Measurements from ENCODE around the gene PTPRM.

The PTPRM gene

GRCh38 chr18:8328126-8328525, 761.0 kb downstream of the PTPRM start:
- no peak for TF ChIP-seq ISL1 (CRISPR knock-in tag; IDR thresholded peaks at IDR 0.05)
- TF ChIP-seq ZFP3 (CRISPR knock-in tag; IDR thresholded peaks at IDR 0.05): no peak
- no peak for TF ChIP-seq ZNF565 (CRISPR knock-in tag; conservative IDR thresholded peaks at IDR 0.05; ENCODE audit: low read depth)
- no peak for TF ChIP-seq PATZ1 (CRISPR knock-in tag; IDR thresholded peaks at IDR 0.05; ENCODE audit: borderline replicate concordance)
- no peak for TF ChIP-seq OSR1 (CRISPR knock-in tag; IDR thresholded peaks at IDR 0.05)
- TF ChIP-seq CSRNP3 (CRISPR knock-in tag; IDR thresholded peaks at IDR 0.05): no peak
- TF ChIP-seq GLIS3 (CRISPR knock-in tag; IDR thresholded peaks at IDR 0.05): no peak
- TF ChIP-seq ARNTL (CRISPR knock-in tag; IDR thresholded peaks at IDR 0.05; ENCODE audit: borderline replicate concordance, low read depth): no peak
- no peak for TF ChIP-seq ESRRG (CRISPR knock-in tag; IDR thresholded peaks at IDR 0.05)
- TF ChIP-seq TSHZ2 (CRISPR knock-in tag; IDR thresholded peaks at IDR 0.05): no peak
- no peak for TF ChIP-seq ZFP30 (CRISPR knock-in tag; IDR thresholded peaks at IDR 0.05)
- TF ChIP-seq BACH2 (CRISPR knock-in tag; IDR thresholded peaks at IDR 0.05; ENCODE audit: borderline replicate concordance): no peak
- TF ChIP-seq ZNF70 (CRISPR knock-in tag; IDR thresholded peaks at IDR 0.05): no peak
- TF ChIP-seq PPARA (CRISPR knock-in tag; IDR thresholded peaks at IDR 0.05; ENCODE audit: borderline replicate concordance): no peak

GRCh38 chr18:8329186-8329771, 762.2 kb downstream of the PTPRM start:
- ATAC-seq: peak; percentile 53; the same call in 2 of the 3 replicates
- no peak for TF ChIP-seq SNAI2 (CRISPR knock-in tag; IDR thresholded peaks at IDR 0.05)
- no peak for TF ChIP-seq CREB5 (CRISPR knock-in tag; IDR thresholded peaks at IDR 0.05; ENCODE audit: low read depth)
- TF ChIP-seq GLIS3 (CRISPR knock-in tag; IDR thresholded peaks at IDR 0.05): no peak
- TF ChIP-seq ZFP30 (CRISPR knock-in tag; IDR thresholded peaks at IDR 0.05): no peak
- no peak for TF ChIP-seq BACH2 (CRISPR knock-in tag; IDR thresholded peaks at IDR 0.05; ENCODE audit: borderline replicate concordance)
- no peak for TF ChIP-seq ISL1 (CRISPR knock-in tag; IDR thresholded peaks at IDR 0.05)
- no peak for TF ChIP-seq ZNF565 (CRISPR knock-in tag; conservative IDR thresholded peaks at IDR 0.05; ENCODE audit: low read depth)
- no peak for TF ChIP-seq ARNTL (CRISPR knock-in tag; IDR thresholded peaks at IDR 0.05; ENCODE audit: borderline replicate concordance, low read depth)
- TF ChIP-seq TSHZ2 (CRISPR knock-in tag; IDR thresholded peaks at IDR 0.05): no peak
- no peak for TF ChIP-seq ESRRG (CRISPR knock-in tag; IDR thresholded peaks at IDR 0.05)

More at GRCh38 chr18:8328126-8328525, 761.0 kb downstream of the PTPRM start:
- ATAC-seq: no peak

- no peak for TF ChIP-seq POU6F1 (CRISPR knock-in tag; IDR thresholded peaks at IDR 0.05; ENCODE audit: borderline replicate concordance, low read depth)
- no peak for TF ChIP-seq GLIS3 (CRISPR knock-in tag; IDR thresholded peaks at IDR 0.05)
- no peak for ATAC-seq
Measured at GRCh38 chr18:8330575-8330974, 763.5 kb downstream of the PTPRM start.

Measured in SK-N-SH treated with all-trans-retinoic acid at 6 μM for 48 hours (cell line).